GM18505 (cell line): ENCODE measurements around the gene LDB3.

Experiments
- ATAC-seq: cut with Tn5 transposase; IDR thresholded peaks from one replicate; pipeline ENCODE4 v1.9.1; 2021; ENCODE audit not compliant: unreplicated experiment
- POLR2A ChIP-seq: IDR thresholded peaks from 4 replicates; pipeline ENCODE4 v1.6.1; 2011; ENCODE audit warnings: borderline replicate concordance; ENCODE audit not compliant: insufficient read depth, insufficient read length; ENCODE audit errors: extremely low read depth

The LDB3 gene

DNA sequence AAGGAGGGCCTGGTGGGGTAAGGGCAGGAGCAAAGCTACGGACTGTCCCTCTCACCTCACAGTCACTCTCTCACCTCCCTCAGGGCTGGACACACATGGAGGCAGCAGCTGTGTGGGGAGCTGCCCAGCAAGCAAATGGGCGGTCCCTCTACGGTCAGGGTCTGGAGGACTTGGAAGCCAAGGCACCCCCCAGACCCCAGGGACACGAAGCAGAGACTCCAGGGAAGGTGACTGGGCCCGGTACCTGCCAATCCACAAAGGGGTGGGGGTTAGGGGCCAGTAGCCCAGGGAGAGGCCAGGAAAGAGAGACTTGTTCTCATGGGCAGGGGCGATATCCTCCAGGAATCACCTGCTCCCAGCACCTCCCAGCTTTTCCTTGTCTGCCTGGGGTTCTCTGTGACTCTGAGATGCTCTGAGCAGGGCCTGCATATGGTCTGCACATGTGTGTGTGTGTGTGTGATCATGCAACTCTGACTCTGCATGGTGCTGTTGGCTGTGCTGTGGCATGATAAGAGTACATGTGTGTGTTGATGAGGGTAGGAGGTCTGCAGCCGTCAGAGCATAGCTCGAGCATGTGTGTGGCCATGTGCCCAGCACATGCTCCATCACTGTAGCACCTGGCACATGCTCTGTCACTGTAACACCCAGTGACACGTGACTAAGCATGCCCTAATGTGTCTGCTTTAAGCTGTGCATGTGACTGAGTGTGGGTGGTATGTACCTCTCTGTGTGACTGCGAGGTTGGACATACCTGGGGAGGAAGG lies 4.6 kb upstream of the LDB3 start:
- ATAC-seq = no peak

DNA sequence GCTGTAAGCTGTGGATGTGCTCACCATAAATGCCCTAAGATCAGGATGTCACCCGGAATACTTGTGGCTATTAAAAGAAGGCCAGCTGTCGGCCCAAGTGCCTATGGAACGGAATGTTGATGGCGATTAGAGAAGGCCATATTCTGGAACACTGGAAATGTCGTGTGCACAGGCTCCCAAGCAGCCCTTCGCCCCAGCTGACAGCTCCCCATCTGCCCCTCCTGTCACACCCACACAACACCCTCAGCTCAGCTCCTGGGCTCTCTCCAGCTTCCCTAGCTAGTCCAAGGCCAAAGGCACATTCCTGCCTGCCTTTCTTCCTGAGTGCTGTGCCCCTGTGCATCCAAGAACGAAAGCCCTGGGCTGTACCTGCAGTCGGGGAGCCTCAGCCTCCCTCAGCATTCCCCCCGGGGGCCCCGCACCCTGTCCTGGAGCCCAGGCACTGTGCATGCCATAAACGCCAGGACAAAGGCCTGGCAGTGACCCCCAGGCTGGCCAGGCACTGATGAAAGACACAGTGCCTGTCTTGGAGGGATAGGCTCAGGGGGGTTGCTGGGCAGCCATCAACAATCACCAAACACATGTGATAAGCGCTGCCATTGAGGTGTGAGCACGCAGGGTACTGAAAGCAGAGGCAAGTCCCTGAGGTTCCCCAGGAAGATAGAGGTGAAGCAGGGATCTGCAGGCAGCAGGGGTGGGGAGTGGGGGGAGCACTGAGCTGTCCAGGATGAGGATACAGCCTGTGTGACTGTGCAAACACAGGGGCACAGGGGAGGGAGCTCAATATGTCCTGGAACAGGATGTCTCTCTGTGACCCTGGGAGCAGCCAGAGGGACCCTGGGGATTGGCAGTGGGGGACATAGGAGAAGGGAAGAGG lies 3.7 kb upstream of the LDB3 start:
- ATAC-seq = no peak
- no peak for TF ChIP-seq POLR2A

More for the DNA sequence above, 4.6 kb upstream of the LDB3 start:
- TF ChIP-seq POLR2A = no peak

DNA sequence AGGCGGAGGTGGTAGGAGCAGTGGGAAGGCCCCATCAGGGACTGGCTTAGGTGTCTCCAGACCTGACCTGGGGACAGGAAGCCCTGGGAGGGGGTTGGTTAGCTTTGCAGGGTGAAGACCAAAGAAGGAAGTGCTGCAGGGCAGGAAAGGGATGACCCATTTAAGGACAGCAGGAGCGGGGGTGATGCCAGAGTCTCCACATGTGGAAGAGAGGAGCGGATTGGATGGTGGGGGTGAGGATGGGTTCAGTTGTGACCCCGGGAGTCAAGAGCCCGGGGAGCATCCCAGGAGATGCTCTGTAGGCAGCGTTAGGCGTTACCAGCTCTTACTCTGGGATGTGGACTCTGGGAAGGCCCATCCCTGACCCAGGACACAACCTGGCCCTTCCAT lies 3.1 kb upstream of the LDB3 start:
- TF ChIP-seq POLR2A = no peak
- no peak for ATAC-seq

- TF ChIP-seq POLR2A = no peak
- no peak for ATAC-seq
Measured at GRCh38 chr10:86665868-86666267, 2.4 kb upstream of the LDB3 start.

- TF ChIP-seq POLR2A = no peak
- ATAC-seq = no peak
Measured at GRCh38 chr10:86666538-86666937, 1.8 kb upstream of the LDB3 start.

DNA sequence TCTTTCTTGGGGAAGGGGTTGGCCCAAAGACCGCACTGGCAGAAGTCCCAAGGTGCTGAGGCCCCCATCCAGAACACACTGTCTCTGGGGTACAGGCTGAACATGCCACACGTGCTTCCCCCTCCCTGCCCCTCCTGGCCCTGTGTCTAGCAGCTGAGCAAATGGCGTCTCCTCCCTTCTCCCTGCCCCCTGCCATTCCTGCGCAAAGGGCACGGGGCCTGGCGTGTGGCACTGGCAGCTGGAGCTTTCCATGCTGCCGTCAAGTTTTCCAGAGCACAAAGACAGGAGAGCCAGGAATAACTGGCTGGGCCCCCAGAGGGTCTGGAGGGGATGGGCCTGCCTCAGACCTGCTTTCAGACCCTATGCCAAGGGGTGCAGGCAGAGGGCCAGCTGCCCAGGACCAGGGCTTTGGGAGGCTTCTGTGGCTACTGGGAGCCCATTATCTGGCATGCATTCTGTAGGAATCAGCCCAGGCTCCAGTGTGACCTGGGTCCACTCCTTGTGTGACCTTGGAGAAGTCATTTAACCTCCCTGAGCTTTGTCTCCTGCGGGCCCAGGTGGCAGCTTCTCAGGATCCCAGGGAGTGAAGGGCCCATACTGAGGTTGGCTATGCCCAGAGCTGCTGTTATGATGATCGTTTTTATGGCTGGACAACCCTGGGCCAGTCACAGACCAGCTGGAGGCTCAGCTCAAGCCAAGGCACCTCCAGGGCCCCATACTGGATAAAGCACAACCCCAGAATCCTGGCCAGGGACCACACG lies 710 bp upstream of the LDB3 start:
- TF ChIP-seq POLR2A = no peak
- ATAC-seq = no peak

DNA sequence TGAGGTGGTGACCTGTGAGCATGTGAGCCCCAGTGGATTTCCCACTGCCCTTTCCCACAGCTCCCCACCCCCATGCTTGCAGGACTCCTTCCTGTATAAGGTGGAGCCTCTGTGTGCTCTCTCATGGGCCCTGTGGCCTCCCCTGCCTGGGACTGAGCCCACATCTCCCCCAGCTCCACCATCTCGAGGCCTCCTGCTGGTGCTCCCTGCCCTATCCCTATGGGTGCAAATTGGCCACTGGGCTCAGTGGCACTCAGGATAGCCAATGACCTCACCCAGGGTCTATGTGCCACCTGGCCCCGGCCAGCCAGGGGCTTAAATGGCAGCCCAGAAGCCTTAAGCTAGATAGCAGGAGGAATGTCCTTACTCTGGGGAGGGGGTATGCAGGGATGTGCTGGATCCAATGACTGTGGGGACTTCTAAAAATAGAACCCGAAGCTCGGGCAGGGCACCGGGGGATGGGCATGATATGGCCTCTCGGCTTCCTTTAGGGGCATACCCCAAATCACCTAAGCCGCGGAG lies 2.0 kb downstream of the LDB3 start:
- no peak for TF ChIP-seq POLR2A
- no peak for ATAC-seq

DNA sequence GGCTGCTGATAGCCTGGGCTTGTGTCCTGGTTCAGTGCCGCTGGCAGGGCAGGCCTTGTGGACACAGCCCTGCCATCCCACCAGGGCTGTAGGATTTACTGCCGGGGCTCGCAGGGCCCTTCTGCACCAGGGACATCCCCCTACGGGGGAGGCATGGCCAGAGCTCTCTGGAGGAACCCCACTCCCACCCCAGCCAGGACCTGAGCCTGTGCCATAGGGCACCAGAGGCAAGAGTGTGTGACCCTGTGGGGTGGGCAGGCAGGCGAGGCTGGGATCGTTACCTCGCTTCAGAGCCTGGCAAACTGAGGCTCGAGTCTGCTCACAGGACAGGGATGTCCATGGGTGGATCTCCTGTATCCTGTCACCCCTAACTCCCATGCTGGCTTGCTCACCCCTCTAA lies 2.6 kb downstream of the LDB3 start:
- ATAC-seq = no peak
- TF ChIP-seq POLR2A = no peak

- ATAC-seq = no peak
Measured at GRCh38 chr10:86671419-86671818, 3.1 kb downstream of the LDB3 start.

DNA sequence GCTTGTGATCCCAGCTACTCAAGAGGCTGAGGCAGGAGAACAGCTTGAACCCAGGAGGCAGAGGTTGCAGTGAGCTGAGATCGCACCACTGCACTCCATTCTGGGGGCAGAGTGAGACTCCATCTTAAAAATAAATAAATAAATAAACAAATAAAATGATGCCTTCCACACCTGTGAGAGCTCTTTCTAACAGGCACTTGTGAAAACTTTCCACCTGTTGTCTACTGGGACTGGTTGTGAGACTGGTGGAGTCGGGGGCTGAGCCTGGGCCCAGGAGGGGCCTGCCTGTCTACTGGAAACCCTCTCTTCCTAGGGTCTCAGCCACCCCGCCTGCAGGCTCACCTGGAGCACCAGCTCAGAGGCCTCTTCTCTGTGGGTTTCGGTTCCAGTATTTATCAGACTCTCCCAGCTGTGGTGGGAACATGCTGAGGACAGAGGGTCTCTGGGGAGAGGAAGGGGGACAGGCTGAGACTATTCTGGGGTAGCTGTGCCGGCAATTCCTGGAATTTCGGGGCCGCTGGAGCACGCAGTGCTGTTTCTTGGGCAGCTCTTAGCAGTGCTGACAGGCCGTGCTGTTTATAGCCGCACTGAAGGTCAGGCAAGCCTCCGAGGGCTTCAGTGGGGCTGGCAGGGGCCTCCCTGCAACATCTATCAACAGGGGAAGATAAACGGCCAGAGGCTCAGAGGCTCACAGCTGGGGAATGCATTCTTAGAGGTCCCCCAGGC lies 3.8 kb downstream of the LDB3 start:
- TF ChIP-seq POLR2A = no peak
- no peak for ATAC-seq

More at GRCh38 chr10:86671419-86671818, 3.1 kb downstream of the LDB3 start:
- TF ChIP-seq POLR2A = no peak

GRCh38 chr10:86673216-86673826 lies 5.0 kb downstream of the LDB3 start:
- ATAC-seq = no peak
- no peak for TF ChIP-seq POLR2A
